ENCODE data around the gene KIAA0513.

- TF ChIP-seq POLR2A (IDR thresholded peaks at IDR 0.05; ENCODE audit: extremely low read depth, insufficient read length) (no peak), CTCF (IDR thresholded peaks at IDR 0.05; ENCODE audit: low read depth, low read length) (no peak), MAX (IDR thresholded peaks at IDR 0.05; ENCODE audit: low read depth, low read length) (no peak), MYC (IDR thresholded peaks at IDR 0.05; ENCODE audit: low read depth, low read length) (no peak)
Measured at GRCh38 chr16:85072076-85072860, 44.7 kb downstream of the KIAA0513 start.
